Fibroblast of villous mesenchyme (primary cell): ENCODE measurements around the gene LOXHD1. TPM values are rescaled to one million over a fixed set of nuclear protein-coding genes. Genes with fewer than 3 reads are reported as not detected.

Experiments
- DNase-seq: peaks from one replicate; pipeline ENCODE4 v3.0.0-alpha.2; 2010; ENCODE audit warnings: low read depth
- H3K4me3 ChIP-seq: 2 replicates; pipeline ENCODE4 v1.5.1; 2011; ENCODE audit warnings: low read depth, mild to moderate bottlenecking, low read length
- CTCF ChIP-seq: IDR thresholded peaks from 2 replicates; pipeline ENCODE4 v1.5.1; 2012; ENCODE audit warnings: low read depth, mild to moderate bottlenecking, low read length; ENCODE audit not compliant: insufficient read depth
- total RNA-seq: library from RNA; depleted of rRNA; stranded (reverse); fragments of >200 nt; gene quantifications from 2 replicates; pipeline ENCODE4 v1.2.3, GENCODE V29; 2012

Gene LOXHD1
- total RNA-seq, 1 donor = not detected

GRCh38 chr18:46680784-46681695 is 24.0 kb upstream of the LOXHD1 start:
- no peak for TF ChIP-seq CTCF
- no peak overlapping the region for H3K4me3 ChIP-seq
- DNase-seq = no peak

- no peak for DNase-seq
- H3K4me3 ChIP-seq = no peak overlapping the region
- TF ChIP-seq CTCF = no peak
Observed at GRCh38 chr18:46679846-46680598, 23.0 kb upstream of the LOXHD1 start.

- TF ChIP-seq CTCF = no peak
- DNase-seq = no peak
- no peak overlapping the region for H3K4me3 ChIP-seq
Observed at GRCh38 chr18:46678785-46679399, 21.9 kb upstream of the LOXHD1 start.

GRCh38 chr18:46678041-46678440 is 21.0 kb upstream of the LOXHD1 start:
- no peak for DNase-seq
- no peak for TF ChIP-seq CTCF

GRCh38 chr18:46677611-46678010 is 20.6 kb upstream of the LOXHD1 start:
- DNase-seq = peak; percentile 4
- TF ChIP-seq CTCF = no peak
- no peak overlapping the region for H3K4me3 ChIP-seq

More at GRCh38 chr18:46678041-46678440, 21.0 kb upstream of the LOXHD1 start:
- no peak overlapping the region for H3K4me3 ChIP-seq

DNA sequence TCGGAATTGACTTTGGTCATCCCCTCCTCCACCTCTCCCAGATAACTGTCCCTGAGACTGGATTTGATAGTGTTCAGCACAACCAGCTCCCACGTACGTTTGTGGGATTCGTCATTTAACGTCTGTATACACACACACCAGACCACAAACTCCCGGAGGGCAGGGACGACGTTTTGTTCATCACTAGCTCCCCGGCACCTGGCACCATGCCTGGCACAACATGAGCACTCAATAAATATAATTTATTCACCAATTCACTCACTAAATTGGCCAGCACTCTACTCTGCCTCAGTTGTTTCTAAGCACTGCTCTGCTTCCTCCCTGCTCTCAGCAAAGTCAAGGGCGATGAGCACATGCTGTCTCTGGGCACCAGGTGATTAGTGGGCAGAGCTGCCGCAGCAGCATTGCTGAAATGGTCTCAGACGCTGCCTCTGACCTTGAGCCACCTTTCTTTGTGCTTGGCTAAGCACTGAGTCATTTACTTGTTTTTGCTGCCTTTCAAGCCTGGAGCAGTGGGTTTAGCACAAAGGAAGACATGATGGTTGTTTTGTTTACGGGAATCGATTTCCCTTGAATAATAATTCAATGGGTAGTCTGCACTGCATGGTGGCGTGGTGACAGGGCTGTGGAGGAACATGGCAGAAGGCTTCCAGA is 19.3 kb upstream of the LOXHD1 start:
- H3K4me3 ChIP-seq = no peak overlapping the region
- DNase-seq = peak; percentile 6
- TF ChIP-seq CTCF = no peak
